Esophagus muscularis mucosa (tissue), 4 donors: ENCODE measurements around the gene MOB3B. TPM values are rescaled to one million over a fixed set of nuclear protein-coding genes. Genes with fewer than 3 reads are reported as not detected.

Experiments used
- DNase-seq: peaks from one replicate; pipeline ENCODE4 v3.0.0-alpha.2; 2017; ENCODE audit errors: extremely low spot score
- H3K27ac ChIP-seq, 4 donors: fragments of 200-600 bp; sonication (generic); replicated peaks in 1 of 4; 1 replicate in 3 of 4; 2 replicates in 1 of 4; pipeline ENCODE4 v1.5.1; 2016 to 2019; ENCODE audit warnings: mild to moderate bottlenecking in 1 of 4
- H3K27me3 ChIP-seq, 4 donors: fragments of 200-600 bp; sonication (generic); one replicate each; pipeline versions ENCODE4 v1.5.1 to v1.6.0; 2016 to 2019
- H3K36me3 ChIP-seq, 4 donors: fragments of 200-600 bp; sonication (generic); one replicate each; pipeline ENCODE4 v1.5.1; 2016 to 2019
- H3K4me1 ChIP-seq, 4 donors: fragments of 200-600 bp; sonication (generic); one replicate each; pipeline ENCODE4 v1.5.1; 2016 to 2019
- H3K4me3 ChIP-seq, 4 donors: fragments of 200-600 bp; sonication (generic); 1 replicate in 2 of 4; 2 replicates in 2 of 4; pipeline ENCODE4 v1.5.1; 2016 to 2019; ENCODE audit warnings: mild to moderate bottlenecking in 4 of 4, moderate library complexity in 1 of 4
- H3K9me3 ChIP-seq, 4 donors: fragments of 200-600 bp; sonication (generic); 1 replicate in 3 of 4; 2 replicates in 1 of 4; pipeline ENCODE4 v1.5.1; 2016 to 2019
- EP300 ChIP-seq: sonication (generic); formaldehyde crosslinking; IDR thresholded peaks from one replicate; pipeline ENCODE4 v1.6.1; 2017; ENCODE audit warnings: antibody characterized with exemption
- POLR2A ChIP-seq: fragments of 450-650 bp; IDR thresholded peaks from one replicate; pipeline ENCODE4 v1.6.1; 2017; ENCODE audit warnings: antibody characterized with exemption, moderate library complexity, mild to moderate bottlenecking, low read depth
- POLR2AphosphoS5 ChIP-seq, 2 donors: sonication (generic); formaldehyde crosslinking; IDR thresholded peaks; one replicate each; pipeline ENCODE4 v1.6.1; 2017; ENCODE audit warnings: antibody characterized with exemption in 2 of 2
- WGBS: methylation state at CpG from one replicate; pipeline ENCODE4 v1.1.5; 2018; 5-methylcytosine and 5-hydroxymethylcytosine counted together
- intact Hi-C: fragments of 100-400 bp; cut with DNase I; formaldehyde crosslinking; loops from one replicate; pipeline ENCODE4 v1.15.1; 2023
- total RNA-seq, 4 donors: library from RNA; depleted of rRNA; stranded (reverse); fragments of >200 nt; gene quantifications; one replicate each; pipeline versions ENCODE4 v1.1.0 to v1.2.1, GENCODE V29; 2016
- TF ChIP-seq, protein P1 (sequence below), 3 experiments: fragments of 200-600 bp in 2 of 3; fragments of 450-650 bp in 1 of 3; sonication (generic) in 2 of 3; IDR thresholded peaks; one replicate each; pipeline ENCODE4 v1.5.1; 2017 to 2019; ENCODE audit warnings: antibody characterized with exemption in 3 of 3, mild to moderate bottlenecking in 2 of 3, moderate library complexity in 1 of 3

Gene MOB3B
- total RNA-seq, 4 donors from 2014 or later, result 7.6 to 11.6 (median 9.5) TPM

GRCh38 chr9:27349698-27350080 lies 179.9 kb downstream of the MOB3B start:
- DNase-seq, result no peak
- intact Hi-C loops, result no loop called here
- 81% methylated on average over 1 of the region's 1 CpG for WGBS
- Histone ChIP-seq H3K4me1 (peaks cover 0 to 33% (median 21%) of the 10 kb centered on the region in 4 donors), H3K9me3 (no peaks in the 10 kb centered on the region), H3K27ac (no peak overlapping the region), H3K4me3 (no peak overlapping the region), H3K27me3 (no peaks in the 10 kb centered on the region), H3K36me3 (no peaks in the 10 kb centered on the region)
- TF ChIP-seq, protein P1, sequence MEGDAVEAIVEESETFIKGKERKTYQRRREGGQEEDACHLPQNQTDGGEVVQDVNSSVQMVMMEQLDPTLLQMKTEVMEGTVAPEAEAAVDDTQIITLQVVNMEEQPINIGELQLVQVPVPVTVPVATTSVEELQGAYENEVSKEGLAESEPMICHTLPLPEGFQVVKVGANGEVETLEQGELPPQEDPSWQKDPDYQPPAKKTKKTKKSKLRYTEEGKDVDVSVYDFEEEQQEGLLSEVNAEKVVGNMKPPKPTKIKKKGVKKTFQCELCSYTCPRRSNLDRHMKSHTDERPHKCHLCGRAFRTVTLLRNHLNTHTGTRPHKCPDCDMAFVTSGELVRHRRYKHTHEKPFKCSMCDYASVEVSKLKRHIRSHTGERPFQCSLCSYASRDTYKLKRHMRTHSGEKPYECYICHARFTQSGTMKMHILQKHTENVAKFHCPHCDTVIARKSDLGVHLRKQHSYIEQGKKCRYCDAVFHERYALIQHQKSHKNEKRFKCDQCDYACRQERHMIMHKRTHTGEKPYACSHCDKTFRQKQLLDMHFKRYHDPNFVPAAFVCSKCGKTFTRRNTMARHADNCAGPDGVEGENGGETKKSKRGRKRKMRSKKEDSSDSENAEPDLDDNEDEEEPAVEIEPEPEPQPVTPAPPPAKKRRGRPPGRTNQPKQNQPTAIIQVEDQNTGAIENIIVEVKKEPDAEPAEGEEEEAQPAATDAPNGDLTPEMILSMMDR (IDR thresholded peaks at IDR 0.05), result no peak
- no peak for TF ChIP-seq EP300
- TF ChIP-seq POLR2A, result no peak
- TF ChIP-seq POLR2AphosphoS5 (IDR thresholded peaks at IDR 0.05), result no peak

DNA sequence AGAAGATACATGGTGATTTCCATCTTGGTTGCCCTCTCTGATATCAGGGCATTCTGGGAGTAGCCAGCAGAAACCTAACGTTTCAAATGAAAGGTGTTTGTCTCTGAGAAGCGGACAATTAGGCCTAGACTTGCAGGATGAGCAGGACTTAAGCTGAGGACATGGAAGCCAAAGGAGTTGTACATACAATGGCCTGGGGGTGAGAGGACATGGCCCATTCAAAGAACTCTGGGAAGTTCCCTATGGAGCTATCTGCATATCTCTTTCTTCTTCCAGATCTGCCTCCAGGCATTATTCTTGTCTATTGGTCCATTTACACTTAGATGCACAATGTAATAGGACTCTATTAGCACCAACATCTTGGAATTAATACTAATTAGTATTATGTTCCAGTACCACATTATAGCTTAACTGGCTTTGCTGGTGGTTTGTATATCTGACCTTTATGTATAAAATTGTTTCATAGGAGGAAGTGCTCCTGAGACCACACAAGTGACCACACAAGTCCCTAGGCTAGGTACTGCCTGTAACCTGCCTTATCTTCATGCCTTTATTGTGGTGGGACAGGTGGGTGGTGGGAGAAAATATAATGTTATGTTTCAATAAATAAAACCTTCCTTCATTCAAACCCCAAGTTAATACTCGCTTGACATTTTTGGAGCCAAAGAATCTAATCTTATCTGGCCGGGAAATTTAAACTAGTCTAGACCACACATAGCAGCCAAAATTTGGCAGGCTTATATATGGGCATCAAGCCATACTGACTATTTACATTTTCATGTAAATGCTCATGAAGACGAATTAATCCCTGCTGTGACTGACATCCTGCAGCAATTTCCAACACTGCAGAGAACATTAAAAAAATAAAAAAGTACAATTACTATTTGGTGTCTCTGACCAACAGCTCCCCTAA lies 180.6 kb downstream of the MOB3B start:
- intact Hi-C loops, result no loop called here
- no peak overlapping the region for H3K27ac ChIP-seq
- H3K36me3 ChIP-seq, result no peaks in the 10 kb centered on the region
- peaks cover 0 to 32% (median 21%) of the 10 kb centered on the region in 4 donors for H3K4me1 ChIP-seq
- WGBS, result 53% methylated on average over 5 of the region's 5 CpGs
- DNase-seq, result no peak
- H3K9me3 ChIP-seq, result no peaks in the 10 kb centered on the region
- no peaks in the 10 kb centered on the region for H3K27me3 ChIP-seq
- H3K4me3 ChIP-seq, result no peak overlapping the region
- TF ChIP-seq EP300, result no peak
- no peak for TF ChIP-seq POLR2A
- TF ChIP-seq POLR2AphosphoS5 (IDR thresholded peaks at IDR 0.05), result no peak
- TF ChIP-seq, protein P1 (IDR thresholded peaks at IDR 0.05), result no peak

DNA sequence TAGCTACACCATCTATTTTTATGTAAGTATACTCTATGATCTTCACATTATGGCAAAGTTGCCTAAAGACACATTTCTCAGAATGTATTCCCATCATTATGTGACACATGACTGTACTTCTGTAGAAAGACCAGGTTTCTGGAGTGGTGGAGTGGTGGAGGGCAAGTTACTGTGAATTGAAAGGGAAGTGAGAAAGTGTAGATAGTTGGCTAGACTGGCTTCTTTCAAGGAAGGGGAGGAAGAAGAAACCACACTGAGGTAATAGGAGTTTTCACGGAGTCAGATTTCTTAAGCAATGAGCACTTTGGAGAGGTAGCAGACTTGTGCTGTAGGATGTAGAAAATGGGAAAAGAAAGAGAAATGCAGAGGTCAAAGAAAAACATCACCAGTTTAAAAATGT lies 181.7 kb downstream of the MOB3B start:
- intact Hi-C loops, result no loop called here
- 85% methylated on average over 1 of the region's 1 CpG for WGBS
- peaks cover 0 to 23% (median 13%) of the 10 kb centered on the region in 4 donors for H3K4me1 ChIP-seq

GRCh38 chr9:27344776-27345175 lies 184.8 kb downstream of the MOB3B start:
- TF ChIP-seq POLR2AphosphoS5 (IDR thresholded peaks at IDR 0.05), result no peak
- no peak for TF ChIP-seq POLR2A
- TF ChIP-seq, protein P1 (IDR thresholded peaks at IDR 0.05), result no peak
- no peak for TF ChIP-seq EP300
- intact Hi-C loops, result no loop called here
- Histone ChIP-seq H3K4me1 (peaks cover 12 to 32% (median 29%) of the 10 kb centered on the region in 4 donors), H3K9me3 (no peaks in the 10 kb centered on the region), H3K36me3 (no peaks in the 10 kb centered on the region), H3K4me3 (no peak overlapping the region), H3K27me3 (no peaks in the 10 kb centered on the region), H3K27ac (no peak overlapping the region)
- no peak for DNase-seq
- WGBS, result 95% methylated on average over 7 of the region's 7 CpGs

More for the DNA sequence above, 181.7 kb downstream of the MOB3B start:
- H3K36me3 ChIP-seq, result no peaks in the 10 kb centered on the region
- no peak overlapping the region for H3K4me3 ChIP-seq
- no peaks in the 10 kb centered on the region for H3K9me3 ChIP-seq
- no peak overlapping the region for H3K27ac ChIP-seq
- no peaks in the 10 kb centered on the region for H3K27me3 ChIP-seq
- DNase-seq, result no peak
- TF ChIP-seq EP300 (no peak), POLR2AphosphoS5 (IDR thresholded peaks at IDR 0.05) (no peak)
- TF ChIP-seq, protein P1 (IDR thresholded peaks at IDR 0.05), result no peak
